AG09319 (cell line): ENCODE results near the gene EIF4G1.

Source experiments
- DNase-seq: peaks from one replicate; pipeline ENCODE4 v3.0.0-alpha.2; 2010; ENCODE audit warnings: low read depth; ENCODE audit errors: extremely low read depth
- TF ChIP-seq, protein P1 (sequence below): IDR thresholded peaks from 2 replicates; pipeline ENCODE4 v1.5.1; 2011; ENCODE audit warnings: low read depth, mild to moderate bottlenecking, inconsistent platforms, low read length, moderate library complexity

Gene EIF4G1

DNA sequence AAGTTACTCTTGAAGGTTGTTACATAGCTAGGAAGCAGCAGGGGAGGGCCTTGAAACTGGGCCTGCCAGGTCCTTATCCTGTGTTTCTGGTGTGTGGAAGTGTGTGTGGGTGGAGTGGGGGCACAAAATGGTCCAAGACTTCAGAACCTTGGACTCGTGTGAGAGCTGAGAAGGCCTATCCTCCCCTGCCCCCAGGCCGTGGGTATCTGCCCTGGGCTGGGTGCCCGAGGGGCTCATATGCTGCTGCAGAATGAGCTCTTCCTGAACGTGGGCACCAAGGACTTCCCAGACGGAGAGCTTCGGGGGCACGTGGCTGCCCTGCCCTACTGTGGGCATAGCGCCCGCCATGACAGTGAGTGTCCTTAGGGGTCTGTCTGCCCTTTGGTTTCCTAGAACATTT, 69.9 kb downstream of the EIF4G1 start:
- TF ChIP-seq, protein P1, sequence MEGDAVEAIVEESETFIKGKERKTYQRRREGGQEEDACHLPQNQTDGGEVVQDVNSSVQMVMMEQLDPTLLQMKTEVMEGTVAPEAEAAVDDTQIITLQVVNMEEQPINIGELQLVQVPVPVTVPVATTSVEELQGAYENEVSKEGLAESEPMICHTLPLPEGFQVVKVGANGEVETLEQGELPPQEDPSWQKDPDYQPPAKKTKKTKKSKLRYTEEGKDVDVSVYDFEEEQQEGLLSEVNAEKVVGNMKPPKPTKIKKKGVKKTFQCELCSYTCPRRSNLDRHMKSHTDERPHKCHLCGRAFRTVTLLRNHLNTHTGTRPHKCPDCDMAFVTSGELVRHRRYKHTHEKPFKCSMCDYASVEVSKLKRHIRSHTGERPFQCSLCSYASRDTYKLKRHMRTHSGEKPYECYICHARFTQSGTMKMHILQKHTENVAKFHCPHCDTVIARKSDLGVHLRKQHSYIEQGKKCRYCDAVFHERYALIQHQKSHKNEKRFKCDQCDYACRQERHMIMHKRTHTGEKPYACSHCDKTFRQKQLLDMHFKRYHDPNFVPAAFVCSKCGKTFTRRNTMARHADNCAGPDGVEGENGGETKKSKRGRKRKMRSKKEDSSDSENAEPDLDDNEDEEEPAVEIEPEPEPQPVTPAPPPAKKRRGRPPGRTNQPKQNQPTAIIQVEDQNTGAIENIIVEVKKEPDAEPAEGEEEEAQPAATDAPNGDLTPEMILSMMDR, result no peak
- DNase-seq, result no peak
